GM19025 (cell line): ENCODE results near the gene CACNA1C.

Experiments used
- ATAC-seq: cut with Tn5 transposase; IDR thresholded peaks from one replicate; pipeline ENCODE4 v1.9.1; 2021; ENCODE audit warnings: mild to moderate bottlenecking, low read depth, moderate library complexity; ENCODE audit not compliant: unreplicated experiment

Gene CACNA1C

GRCh38 chr12:2347137-2347843 lies 294.5 kb downstream of the CACNA1C start:
- ATAC-seq, result no peak

GRCh38 chr12:2347844-2348481 lies 295.2 kb downstream of the CACNA1C start:
- ATAC-seq, result no peak

GRCh38 chr12:2348482-2348852 lies 295.7 kb downstream of the CACNA1C start:
- ATAC-seq, result no peak

- ATAC-seq, result no peak
Observed at GRCh38 chr12:2351161-2351560, 298.4 kb downstream of the CACNA1C start.

GRCh38 chr12:2352203-2352602 lies 299.4 kb downstream of the CACNA1C start:
- no peak for ATAC-seq

GRCh38 chr12:2353281-2353680 lies 300.5 kb downstream of the CACNA1C start:
- ATAC-seq, result no peak

GRCh38 chr12:2353691-2354090 lies 300.9 kb downstream of the CACNA1C start:
- no peak for ATAC-seq

- no peak for ATAC-seq
Observed at GRCh38 chr12:2354151-2354991, 301.6 kb downstream of the CACNA1C start.

- no peak for ATAC-seq
Observed at GRCh38 chr12:2355198-2355597, 302.4 kb downstream of the CACNA1C start.

GRCh38 chr12:2355604-2356003 lies 302.8 kb downstream of the CACNA1C start:
- no peak for ATAC-seq

- ATAC-seq, result no peak
Observed at GRCh38 chr12:2356601-2357125, 303.9 kb downstream of the CACNA1C start.

- ATAC-seq, result no peak
Observed at GRCh38 chr12:2358986-2359658, 306.3 kb downstream of the CACNA1C start.

GRCh38 chr12:2359725-2360629 lies 307.2 kb downstream of the CACNA1C start:
- ATAC-seq, result no peak

- ATAC-seq, result no peak
Observed at GRCh38 chr12:2360630-2361170, 307.9 kb downstream of the CACNA1C start.

GRCh38 chr12:2363836-2364609 lies 311.2 kb downstream of the CACNA1C start:
- ATAC-seq, result no peak

GRCh38 chr12:2364631-2365051 lies 311.9 kb downstream of the CACNA1C start:
- no peak for ATAC-seq

- ATAC-seq, result no peak
Observed at GRCh38 chr12:2366711-2367110, 313.9 kb downstream of the CACNA1C start.

GRCh38 chr12:2372178-2372577 lies 319.4 kb downstream of the CACNA1C start:
- no peak for ATAC-seq

- ATAC-seq, result no peak
Observed at GRCh38 chr12:2372735-2373134, 319.9 kb downstream of the CACNA1C start.
